HG03139 (cell line): ENCODE results near the gene GSN.
A peak's percentile ranks its signal among the peaks of the same experiment; 100 is the strongest.

Source experiments
- ATAC-seq: cut with Tn5 transposase; IDR thresholded peaks from one replicate; pipeline ENCODE4 v1.9.1; 2021; ENCODE audit not compliant: unreplicated experiment

Gene GSN

GRCh38 chr9:121267689-121268597 is at the start of gene GSN:
GSN (plus strand) TSS chr9:121268162; CDS start chr9:121301972, 33,810 bp downstream.
- ATAC-seq: peak; percentile 53

GRCh38 chr9:121218357-121219027 is 49.5 kb upstream of the GSN start:
- ATAC-seq: no peak

- ATAC-seq: no peak
These were observed 48.4 kb upstream of the GSN start for GRCh38 chr9:121219530-121219929.

GRCh38 chr9:121220996-121221663 is 46.8 kb upstream of the GSN start:
- no peak for ATAC-seq

- ATAC-seq: no peak
These were observed 46.3 kb upstream of the GSN start for GRCh38 chr9:121221664-121222055.

GRCh38 chr9:121222524-121223171 is 45.3 kb upstream of the GSN start:
- ATAC-seq: no peak

- ATAC-seq: no peak
These were observed 42.7 kb upstream of the GSN start for GRCh38 chr9:121225240-121225639.

- no peak for ATAC-seq
These were observed 41.8 kb upstream of the GSN start for GRCh38 chr9:121226175-121226574.

GRCh38 chr9:121227862-121228261 is 40.1 kb upstream of the GSN start:
- no peak for ATAC-seq

GRCh38 chr9:121230256-121230655 is 37.7 kb upstream of the GSN start:
- ATAC-seq: no peak

- ATAC-seq: no peak
These were observed 35.7 kb upstream of the GSN start for GRCh38 chr9:121232251-121232650.

- no peak for ATAC-seq
These were observed 33.8 kb upstream of the GSN start for GRCh38 chr9:121233906-121234831.

- no peak for ATAC-seq
These were observed 33.2 kb upstream of the GSN start for GRCh38 chr9:121234832-121235161.

GRCh38 chr9:121235512-121235911 is 32.5 kb upstream of the GSN start:
- no peak for ATAC-seq

- ATAC-seq: no peak
These were observed 30.0 kb upstream of the GSN start for GRCh38 chr9:121237916-121238315.

- no peak for ATAC-seq
These were observed 28.9 kb upstream of the GSN start for GRCh38 chr9:121239071-121239470.

- ATAC-seq: no peak
These were observed 28.1 kb upstream of the GSN start for GRCh38 chr9:121239851-121240250.

- ATAC-seq: no peak
These were observed 27.4 kb upstream of the GSN start for GRCh38 chr9:121240472-121241135.

GRCh38 chr9:121242219-121242958 is 25.6 kb upstream of the GSN start:
- ATAC-seq: no peak
